EL (cell line): Measurements from ENCODE around the gene HES7.
A peak's percentile ranks its signal among the peaks of the same experiment; 100 is the strongest.
"Not testable (repeated sequence)": the region's sequence is repeated elsewhere in the genome, so short reads cannot be mapped to it uniquely, and the experiment has no call there.

ENCODE experiments used
- DNase-seq: peaks from one replicate; pipeline ENCODE4 v3.0.0-alpha.2; 2016

The HES7 gene

DNA sequence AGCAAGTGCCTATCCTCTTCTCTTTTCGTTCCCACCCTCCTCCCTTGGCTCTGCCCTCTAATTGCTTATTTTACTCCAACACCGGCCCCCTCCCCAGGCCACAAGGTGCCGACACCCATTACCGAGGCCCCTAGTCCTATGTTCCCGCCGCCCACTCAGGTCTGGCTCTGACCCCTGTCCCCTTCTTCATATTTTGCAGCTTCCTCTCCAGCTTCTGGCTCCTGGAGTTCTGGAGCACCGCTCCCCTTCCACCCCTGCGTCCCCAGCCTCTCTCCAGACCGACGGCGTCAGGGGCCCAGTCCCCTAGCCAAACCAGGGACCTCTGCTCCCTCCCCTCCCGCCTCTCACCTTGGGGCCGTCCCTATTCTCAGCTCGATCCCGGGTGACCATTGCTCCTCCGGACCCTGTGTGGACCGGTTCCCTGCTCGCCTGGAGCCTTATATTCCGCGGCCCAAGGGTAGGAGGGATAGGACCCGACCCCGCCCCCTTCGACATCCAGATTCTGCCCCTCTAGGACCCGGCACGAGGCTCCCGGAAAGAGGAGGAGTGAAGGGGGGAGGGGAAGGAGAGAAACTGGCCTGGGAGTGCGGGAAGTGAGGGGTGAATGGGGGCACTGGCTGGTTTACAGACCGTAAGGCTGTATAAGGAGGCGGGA is at the start of gene HES7:
Gene HES7, minus strand, starts transcription at position 412 of the 655 bp plus-strand sequence. Its CDS starts 22 bp downstream, at position 390.
- peak; percentile 65 for DNase-seq

DNA sequence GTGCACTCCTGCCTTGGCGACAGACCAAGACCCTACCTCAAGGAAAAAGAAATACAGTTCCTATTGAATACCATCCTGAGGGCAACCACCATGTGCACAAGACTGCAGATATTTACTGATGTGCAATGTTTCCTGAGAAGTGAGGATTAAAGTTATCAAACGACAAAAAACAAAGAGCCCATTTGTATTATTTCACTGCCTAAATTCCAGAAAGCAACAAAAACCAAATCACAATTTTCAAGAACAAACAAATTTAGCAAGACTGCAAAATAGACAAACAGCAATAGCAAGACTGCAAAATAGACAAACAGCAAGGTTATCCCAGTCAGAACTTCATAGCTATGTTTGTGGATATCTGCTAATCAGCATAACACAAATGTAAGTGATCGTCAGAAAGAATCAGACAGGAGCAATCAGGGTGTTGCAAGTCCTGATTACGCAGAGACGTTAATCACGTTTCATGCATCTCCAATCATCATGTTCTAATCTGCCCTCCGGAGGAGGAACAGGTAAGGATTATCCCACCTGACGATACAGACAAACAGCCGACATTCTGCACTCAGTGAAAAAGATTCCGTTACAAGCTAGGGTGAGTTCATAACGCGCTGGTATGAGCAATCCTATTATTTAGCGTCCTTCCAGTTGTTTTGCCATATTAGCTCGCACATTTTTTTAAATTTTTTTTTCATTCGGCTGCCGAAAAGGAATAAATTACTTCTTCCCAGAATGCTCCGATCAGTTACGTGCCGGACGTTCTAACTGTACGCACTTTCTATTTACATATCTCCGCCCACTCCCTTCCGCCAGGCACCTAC is 49.4 kb upstream of the HES7 start:
- peak; percentile 96 for DNase-seq

DNA sequence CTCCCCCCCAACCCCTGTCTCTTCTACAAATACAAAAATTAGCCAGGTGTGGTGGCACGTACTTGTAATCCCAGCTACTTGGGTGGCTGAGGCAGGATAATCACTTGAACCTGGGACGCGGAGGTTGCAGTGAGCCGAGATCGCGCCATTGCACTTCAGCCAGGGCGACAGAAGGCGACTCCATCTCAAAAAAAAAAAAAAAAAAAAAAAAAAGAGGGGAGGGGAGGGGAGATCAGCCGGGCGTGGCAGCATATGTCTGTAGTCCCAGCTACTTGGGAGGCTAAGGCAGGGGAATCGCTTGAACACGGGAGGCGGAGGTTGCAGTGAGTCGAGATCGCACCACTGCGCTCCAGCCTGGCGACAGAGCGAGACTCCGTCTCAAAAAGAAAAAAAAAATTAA is 46.3 kb upstream of the HES7 start:
- DNase-seq = not testable (repeated sequence)

DNA sequence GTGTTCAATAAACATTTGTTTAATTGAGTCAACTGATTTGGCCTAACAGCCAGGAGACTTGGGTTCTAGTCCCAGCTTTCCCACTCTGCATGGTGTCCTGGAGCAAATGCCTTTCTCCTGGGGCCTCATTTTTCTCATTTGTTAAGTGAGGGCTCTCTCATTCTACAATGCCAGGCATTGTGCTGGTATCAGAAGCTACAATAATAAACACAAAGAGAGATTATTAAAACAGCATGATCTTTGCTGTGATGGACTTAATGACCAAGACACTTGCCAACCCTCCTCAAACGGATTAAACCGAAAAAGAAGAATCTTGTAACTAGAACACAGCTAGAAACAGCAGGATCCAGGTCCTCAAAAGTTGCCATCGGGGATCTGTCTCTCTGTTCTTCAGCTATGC is 43.6 kb upstream of the HES7 start:
- DNase-seq = no peak

DNA sequence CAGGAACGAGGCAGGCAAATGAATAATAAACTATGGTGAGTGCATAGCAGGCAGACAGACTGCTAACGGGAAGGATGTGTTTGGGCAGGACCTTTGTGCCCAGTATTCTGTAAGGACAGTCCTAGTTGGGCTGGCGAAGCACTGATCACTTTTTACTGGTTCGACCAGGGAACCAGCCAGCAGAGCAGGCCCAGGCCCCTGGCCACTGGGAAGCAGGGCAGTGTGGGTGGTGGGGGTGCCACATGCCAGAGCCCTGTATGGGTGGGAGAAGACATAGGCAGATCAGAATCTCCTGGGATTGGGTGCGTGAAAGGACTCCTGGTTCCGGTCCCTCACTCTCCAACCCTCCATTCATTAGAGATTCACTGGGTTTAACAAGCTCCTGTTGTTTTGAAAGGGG is 42.8 kb upstream of the HES7 start:
- DNase-seq = no peak

DNA sequence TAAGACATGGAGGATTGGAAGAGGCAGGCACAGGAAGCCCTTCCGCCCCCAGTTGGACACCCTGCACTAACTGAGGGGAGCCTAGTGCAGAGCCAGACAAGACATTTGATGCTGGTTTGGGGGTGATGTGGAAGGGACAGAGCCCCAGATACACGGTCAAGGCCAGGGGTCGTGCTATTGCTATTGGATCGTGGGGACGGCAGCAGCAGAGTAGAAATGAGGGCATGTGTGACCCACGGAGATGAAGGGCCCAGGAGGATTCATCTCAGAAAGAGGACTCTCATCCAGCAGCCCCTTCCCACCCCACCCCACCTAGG is 40.9 kb upstream of the HES7 start:
- DNase-seq = no peak

DNA sequence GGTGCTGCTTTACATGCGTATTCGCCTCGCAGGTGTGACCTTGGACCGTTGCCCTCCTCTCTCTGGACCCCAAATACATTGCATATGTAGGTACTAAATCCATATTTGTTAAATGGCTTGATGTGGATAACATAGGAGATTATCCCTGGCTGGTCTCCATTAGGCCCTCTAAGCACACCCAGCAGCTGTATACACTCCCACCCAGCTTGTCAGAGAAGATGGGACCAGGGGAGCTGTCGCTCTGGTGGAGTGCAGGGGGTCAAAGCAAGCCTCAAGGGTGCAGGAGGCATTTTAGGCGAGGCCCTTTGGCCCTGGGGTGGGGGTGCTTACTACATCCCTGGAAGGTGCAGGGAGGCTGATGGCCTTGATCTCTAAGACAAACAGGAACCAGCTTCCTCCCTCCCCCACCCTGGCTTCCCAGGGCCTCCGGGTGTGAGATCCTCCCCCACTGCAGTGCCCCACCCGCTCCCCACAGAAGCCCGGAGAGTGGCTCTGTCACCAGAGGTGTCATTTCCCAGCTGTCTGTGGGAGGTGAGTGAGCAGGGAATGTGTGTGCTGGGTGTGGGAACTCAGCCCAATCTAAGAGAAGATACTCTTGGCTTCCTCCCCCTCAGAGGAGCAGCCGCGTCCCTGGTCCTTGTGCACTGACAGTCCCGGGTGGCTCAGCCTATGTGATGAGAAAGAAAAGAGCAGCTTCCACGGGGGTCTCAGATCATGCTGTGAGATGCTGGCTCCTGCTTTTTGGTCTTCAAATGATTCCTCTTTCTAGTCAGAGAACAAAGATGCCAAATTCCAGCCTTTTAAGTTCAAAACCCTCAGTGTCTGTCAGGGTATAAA is 40.3 kb upstream of the HES7 start:
- peak; percentile 59 for DNase-seq

DNA sequence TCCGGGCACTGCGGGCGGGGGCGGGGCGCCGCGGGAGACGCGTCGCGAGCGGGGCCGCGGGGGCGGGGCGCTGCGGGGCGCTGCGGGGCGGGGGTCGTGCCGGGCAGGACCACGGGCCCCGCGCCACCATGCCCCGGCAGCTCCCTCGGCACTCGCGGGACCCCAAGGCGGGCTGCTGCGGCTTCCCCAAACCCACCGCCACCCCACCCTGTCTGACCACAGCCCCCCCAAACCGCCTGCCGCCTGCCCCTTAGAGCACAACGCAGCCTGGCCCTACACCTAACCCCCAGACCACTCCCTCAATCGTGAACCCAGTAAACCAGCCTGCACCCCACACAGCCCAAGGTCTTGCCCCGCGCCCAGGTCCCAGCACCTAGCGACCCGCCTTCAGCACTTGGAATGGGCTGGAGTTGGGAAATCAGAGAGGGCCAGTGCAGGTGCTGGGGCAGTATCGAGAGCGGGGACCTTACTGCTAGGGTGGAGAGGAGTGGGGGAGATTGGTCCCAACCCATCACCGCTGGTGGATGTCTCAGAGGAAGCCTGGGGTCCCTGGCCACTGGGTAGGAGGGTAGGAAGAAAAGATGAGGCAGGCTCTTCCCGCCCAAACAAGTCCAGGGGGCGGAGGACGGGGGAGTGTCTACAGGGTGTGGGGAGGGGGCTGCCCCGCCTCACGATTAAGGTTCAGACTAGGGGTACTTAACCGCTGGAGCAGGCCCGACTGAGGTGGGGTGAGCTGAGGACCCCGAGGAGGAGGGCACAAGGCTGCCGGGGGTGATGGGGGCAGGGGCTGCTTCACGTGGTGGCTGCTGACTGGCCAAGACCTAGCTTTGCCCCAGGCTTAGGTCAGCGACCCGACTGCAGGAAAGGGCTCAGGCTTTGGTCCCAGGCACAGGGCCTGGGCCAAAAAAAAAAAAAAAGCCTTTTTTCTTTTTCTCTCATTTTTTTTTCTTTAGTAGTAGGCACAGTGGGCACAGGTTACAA is 39.4 kb upstream of the HES7 start:
- DNase-seq = no peak

DNA sequence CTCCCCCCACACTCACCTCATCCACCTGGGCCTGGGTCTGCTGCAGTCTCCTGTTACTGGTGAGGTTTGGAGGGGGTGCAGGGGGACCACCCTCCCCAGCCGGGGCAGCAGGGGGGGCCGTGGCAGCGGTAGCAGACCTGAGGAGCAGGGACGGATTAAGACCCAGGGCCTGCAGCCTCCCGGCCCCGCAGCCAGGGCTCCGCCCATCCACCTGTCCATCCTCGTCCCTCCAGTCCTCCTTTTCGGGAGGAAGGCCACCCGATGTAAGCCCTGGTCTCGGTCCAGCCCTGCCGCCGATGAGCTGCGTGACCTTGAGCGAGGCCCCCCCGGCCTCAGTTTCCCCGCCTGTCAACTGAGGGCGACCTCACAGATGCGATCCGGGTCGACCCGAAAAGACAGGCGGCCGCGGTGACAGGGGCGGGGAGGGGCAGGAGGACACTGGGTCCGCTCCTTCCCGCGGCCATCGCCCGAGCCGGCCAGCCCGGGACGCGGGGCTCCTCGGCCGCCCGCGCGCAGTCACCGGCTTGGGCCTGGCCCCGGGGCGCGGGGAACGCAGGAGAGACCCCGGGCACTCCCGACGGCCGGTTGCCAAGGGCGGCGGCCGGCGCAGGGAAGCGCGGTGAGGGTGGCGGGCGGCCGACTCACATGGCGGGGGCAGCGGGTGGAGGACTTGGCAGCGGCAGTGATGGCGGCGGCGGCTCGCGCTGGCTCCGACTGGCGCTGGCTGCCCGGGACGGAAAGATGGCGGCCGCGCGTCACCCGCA is 38.5 kb upstream of the HES7 start, which contains the start of gene VAMP2:
Gene VAMP2, minus strand, starts transcription at position 716 of the 764 bp plus-strand sequence. Its CDS starts 69 bp downstream, at position 647.
- peak; percentile 65 for DNase-seq

DNA sequence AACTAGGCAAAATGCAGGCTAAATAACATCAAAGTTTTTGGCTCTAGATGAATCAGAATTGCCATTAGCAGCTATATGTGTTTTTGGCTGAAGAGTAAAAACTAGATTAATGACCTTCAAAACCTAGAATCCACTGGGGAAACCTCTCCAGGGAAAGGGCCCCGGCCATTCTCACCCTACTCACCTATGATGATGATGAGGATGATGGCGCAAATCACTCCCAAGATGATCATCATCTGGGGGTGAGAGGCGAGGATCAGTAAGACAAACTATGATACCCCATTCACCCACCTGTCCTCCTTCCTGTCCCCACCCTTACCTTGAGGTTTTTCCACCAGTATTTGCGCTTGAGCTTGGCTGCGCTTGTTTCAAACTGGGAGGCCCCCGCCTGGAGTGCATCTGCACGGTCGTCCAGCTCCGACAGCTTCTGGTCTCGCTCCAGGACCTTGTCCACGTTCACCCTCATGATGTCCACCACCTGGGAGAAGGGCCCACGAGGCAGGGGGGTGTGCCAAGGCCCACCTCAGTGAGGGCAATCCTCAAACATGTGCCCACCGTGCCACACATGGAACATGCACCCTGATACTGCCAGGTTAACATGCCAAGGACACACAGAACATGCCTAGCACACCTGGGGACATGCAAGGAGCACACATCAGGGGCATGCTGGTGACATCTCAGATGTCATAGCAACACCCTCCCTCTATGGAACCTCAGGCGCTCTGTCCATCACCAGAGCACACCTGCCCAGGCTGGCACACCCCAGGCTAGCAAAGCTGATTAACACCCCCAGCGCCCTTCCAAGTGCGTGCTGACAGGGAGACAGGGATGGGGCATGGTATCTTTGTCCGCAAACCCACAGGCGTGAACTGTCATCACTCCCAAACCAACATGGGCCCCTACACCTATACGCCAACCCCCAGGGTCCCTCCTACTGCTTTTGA is 37.7 kb upstream of the HES7 start:
- no peak for DNase-seq

DNA sequence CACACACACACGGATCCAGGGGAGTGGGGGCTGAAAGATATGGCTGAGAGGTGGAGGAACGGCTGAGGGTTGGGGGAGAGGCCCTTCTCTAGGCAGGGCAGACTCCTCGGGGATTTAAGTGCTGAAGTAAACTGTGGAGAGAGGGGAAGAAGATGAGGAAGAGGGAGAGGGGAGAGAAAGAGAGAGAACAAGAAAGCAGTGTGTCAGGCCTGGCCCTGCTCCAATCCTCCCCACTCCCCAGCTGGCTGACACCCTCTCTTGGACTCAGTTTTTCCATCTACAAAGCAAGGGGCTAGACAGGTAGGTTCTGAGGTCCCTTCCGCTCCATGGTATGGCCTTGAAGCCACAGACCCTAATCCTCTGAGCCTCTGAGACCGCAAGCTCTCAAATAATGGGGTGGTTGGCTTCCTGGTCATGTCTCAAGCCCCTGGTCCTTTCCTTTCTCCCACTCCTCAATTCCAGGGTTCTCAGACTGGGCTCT is 36.9 kb upstream of the HES7 start:
- DNase-seq = no peak

DNA sequence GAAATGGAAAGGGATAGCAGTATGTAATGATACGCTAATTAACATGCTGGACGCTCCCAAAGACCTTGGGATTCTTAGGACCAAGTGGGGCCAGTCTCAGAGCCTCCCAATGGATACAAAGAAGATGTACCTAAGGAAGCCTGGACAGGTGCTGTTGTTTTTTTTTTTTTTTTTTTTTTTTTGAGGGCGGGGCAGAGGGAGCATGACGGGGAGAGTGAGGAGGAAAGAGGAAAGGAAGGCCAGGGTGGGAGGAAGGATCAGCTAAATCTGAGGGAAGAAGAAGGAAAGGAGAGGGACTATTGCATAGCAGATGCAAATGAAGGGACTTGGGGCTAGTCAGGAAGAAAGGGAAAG is 36.3 kb upstream of the HES7 start:
- no peak for DNase-seq

DNA sequence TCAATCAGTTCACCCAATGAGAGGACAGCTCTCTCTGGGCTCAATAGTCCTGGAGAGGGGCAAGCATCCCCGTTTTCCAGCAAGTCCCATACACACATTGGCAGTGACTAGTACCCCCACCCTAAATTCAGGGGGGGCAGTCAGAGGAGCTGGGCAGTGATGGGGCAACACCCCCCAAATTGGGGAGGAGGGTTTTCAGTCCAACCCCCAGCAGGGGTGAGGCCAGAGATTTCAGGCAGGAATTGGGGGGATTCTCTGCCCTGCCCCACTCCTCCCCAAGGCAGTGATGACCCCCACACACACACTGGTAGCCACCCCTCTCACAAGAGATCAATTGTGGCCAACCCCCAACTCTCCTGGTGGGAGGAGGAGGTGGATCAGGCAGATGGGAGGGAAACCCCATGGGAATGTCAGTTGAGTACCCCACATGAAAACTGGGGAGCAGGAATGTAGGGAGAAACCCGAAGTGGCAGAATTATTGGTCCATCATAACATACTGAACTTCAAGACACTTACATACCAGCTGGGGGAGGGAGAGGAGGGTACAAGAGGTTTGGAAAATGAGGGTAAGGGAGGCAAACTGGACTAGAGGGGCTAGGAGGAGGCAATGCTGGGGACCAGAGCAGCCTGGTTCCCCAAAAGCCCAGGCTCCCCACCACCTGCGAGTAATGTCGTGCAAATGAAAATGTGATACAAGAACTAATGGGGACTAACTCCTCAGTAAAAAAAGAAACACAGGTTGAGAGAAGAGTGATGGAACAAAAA is 35.7 kb upstream of the HES7 start:
- no peak for DNase-seq

DNA sequence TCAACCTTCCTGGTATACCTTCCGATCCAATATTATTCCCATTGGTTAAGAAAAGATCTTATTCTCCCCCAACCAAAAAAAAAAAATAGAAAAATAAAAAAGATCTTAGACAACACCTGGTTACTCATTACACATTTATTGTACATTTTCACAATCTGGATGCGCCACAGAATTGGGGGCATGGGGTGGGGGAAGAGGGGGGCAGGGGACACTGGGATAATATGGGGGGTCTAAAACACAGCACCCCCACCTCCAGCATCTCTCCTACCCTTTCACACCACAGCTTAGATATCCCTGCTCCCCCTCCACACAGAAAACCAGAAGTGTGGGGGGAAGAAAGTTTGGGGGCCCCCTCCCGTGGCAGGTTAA is 35.1 kb upstream of the HES7 start:
- no peak for DNase-seq

DNA sequence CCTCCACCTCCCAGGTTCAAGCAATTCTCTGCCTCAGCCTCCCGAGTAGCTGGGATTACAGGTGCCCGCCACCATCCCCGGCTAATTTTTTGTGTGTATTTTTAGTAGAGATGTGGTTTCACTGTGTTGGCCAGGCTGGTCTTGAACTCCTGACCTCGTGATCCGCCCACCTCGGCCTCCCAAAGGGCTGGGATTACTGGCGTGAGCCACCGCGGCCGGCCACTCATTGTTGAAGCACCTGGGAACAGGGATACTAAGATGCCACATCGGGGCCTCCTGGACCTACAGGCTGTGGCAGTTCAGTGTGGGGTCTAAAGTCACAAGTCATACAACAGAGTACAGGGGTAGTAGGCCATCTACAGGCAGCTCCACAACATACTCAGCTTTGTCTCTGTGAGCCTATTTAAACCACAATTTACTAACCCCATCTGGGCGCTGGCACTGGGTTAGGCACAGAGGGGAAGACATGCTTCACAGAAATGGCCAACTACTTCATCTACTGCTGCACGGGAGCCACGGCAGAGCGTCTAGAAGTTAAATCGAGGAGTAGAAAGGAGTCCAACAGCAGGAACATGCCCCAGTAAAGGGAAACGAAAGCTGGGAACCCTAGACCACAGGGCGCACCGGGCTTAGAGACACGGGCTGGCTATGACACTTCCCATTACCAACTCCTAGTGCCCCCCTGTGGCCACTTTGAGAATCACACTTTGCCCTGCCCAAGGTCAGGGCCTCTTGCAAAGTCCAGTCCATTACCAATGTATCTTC is 34.5 kb upstream of the HES7 start:
- peak; percentile 87 for DNase-seq

DNA sequence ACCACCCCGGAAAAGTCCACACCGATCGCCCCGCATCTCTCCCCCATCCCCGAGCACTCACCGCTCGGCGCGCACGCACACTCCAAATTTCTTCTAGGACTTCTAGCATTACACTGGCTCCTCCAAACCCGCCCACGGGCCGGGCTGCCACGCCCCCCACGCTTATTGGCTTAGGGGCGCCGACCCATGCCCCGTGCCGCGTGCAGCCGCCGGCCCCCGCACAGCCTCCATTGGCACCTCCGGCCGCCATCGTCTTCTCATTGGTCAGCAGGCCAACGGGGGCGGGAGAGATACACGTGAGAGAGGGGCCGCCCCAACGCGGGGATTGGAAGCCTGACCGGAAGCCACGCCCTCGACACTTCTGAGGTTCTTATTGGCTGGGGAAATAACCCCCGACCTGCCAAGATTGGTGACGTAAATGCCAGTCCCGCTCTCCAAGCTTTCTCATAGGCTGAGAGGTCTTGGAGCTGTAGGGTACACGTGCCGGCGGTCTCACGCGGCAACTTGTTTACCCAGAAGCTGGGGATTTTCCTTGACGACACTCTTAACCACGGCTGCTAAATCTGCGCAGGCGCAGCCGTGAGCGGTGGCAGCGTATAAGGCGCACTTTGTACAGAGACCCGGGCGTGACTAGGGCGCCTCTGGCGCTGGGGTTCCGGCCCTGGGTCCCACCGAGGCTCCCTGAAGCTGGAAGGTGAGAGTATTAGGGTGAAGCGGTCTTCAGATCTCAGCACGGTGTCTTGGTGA is 32.5 kb upstream of the HES7 start:
- DNase-seq = peak; percentile 100

DNA sequence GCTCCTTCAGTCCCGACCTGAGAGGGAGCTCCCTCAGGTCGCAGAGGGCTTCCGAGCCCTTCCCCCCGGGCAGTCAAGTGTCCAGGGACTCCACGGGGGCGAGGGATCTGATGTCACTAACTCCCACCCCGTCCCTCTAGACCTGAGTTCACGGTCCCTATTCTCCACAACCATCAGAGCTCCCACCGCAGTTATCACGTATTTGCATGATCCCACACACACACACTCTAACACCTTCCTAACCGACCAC is 32.0 kb upstream of the HES7 start:
- DNase-seq = no peak

DNA sequence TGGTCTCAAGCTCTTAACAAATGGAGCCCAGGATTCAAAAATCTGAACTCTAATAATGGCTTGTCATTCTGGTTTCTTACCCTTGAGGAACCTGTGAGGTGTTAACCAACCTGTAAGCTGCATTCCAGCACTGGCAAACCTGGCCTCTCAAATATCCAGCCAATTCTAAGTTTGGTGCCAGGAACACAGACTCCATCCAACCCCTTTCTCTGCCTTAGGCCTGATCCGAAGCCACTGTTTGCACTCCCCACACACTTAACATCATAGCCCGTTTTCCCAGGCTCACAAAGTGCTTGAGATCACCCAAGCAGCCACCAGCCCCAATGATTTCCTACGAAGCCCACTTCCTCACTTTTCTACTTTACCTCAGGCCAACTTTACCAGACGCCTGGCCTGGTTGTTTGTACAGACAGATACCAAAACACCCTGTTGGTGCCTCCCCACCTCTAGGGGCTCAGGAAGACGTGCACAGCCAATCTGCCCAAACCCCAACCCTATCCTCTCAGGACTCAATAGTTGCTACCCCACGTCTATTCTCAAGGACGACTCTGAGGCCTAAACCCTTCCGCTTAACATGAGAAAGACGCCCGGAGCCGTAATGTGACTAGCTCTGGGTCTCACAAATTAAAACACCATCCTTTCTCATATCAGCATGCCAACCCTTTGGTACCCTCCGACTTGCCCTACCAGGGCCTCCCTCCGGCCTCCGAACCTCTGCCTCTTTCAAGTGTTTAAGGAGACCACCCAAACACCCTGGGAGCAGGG is 31.5 kb upstream of the HES7 start:
- DNase-seq = no peak
